ENCODE measurements around the gene AMIGO3.
"Not testable (repeated sequence)": the region's sequence is repeated elsewhere in the genome, so short reads cannot be mapped to it uniquely, and the experiment has no call there.

Gene AMIGO3

DNA sequence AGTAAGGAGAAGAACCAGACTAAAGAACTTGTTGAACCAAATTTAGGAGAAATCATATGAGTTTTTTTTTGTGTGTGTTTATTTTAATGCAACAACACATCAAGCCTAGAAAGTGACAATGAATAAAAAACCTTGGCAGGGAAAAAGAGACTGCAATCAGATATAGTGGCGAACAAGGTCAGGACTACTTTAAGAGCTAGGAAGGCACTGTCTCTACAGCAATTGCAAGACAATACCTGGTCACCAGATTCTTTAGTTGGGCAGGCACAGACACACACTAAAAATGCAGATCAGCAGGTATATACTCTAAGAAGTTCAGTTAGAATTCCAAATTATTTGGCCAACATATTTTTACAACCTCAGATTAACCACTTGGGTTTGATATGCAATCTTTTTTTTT is 35.1 kb upstream of the AMIGO3 start:
- no peak overlapping the region for H3K27ac ChIP-seq

DNA sequence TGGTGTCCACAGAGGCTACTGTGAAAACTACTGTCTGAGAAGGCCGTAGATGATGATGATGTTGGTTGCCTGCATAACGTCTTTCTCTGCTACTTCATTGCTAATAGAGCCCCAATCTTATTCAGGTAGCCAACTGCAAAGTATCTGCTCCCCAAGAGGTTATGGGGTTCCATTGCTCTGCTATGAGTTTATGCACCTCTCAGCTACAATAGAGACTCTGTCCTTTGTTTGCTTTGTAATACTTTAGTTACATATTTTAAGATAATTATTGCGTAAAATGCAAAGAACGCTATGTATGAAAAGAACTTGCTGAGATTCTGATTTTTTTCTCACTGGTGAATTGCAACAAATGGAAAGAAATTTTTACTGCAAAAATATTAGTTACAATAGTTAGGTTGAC is 32.0 kb upstream of the AMIGO3 start:
- H3K27ac ChIP-seq = no peak overlapping the region
- no peak overlapping the region for H3K4me3 ChIP-seq
- TF ChIP-seq, protein P1, sequence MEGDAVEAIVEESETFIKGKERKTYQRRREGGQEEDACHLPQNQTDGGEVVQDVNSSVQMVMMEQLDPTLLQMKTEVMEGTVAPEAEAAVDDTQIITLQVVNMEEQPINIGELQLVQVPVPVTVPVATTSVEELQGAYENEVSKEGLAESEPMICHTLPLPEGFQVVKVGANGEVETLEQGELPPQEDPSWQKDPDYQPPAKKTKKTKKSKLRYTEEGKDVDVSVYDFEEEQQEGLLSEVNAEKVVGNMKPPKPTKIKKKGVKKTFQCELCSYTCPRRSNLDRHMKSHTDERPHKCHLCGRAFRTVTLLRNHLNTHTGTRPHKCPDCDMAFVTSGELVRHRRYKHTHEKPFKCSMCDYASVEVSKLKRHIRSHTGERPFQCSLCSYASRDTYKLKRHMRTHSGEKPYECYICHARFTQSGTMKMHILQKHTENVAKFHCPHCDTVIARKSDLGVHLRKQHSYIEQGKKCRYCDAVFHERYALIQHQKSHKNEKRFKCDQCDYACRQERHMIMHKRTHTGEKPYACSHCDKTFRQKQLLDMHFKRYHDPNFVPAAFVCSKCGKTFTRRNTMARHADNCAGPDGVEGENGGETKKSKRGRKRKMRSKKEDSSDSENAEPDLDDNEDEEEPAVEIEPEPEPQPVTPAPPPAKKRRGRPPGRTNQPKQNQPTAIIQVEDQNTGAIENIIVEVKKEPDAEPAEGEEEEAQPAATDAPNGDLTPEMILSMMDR (IDR thresholded peaks at IDR 0.05) = no peak
- DNase-seq (ENCODE audit: low spot score) = no peak

More for the DNA sequence above, 35.1 kb upstream of the AMIGO3 start:
- no peak overlapping the region for H3K4me3 ChIP-seq
- DNase-seq (ENCODE audit: low spot score) = no peak
- TF ChIP-seq, protein P1 (IDR thresholded peaks at IDR 0.05) = no peak

GRCh38 chr3:49750056-49750455 is 30.6 kb upstream of the AMIGO3 start:
- no peak overlapping the region for H3K27ac ChIP-seq
- DNase-seq (ENCODE audit: low spot score) = no peak
- TF ChIP-seq, protein P1 (IDR thresholded peaks at IDR 0.05) = no peak
- no peak overlapping the region for H3K4me3 ChIP-seq

- H3K27ac ChIP-seq; DNase-seq (ENCODE audit: low spot score): not testable (repeated sequence)
These were observed 29.4 kb upstream of the AMIGO3 start for GRCh38 chr3:49748874-49749273.

GRCh38 chr3:49747792-49748480 is 28.5 kb upstream of the AMIGO3 start:
- DNase-seq (ENCODE audit: low spot score) = no peak
- Histone ChIP-seq H3K27ac (no peak overlapping the region), H3K4me3 (no peak overlapping the region)
- TF ChIP-seq, protein P1 (IDR thresholded peaks at IDR 0.05) = no peak

More at GRCh38 chr3:49748874-49749273, 29.4 kb upstream of the AMIGO3 start:
- not testable (repeated sequence) for H3K4me3 ChIP-seq

DNA sequence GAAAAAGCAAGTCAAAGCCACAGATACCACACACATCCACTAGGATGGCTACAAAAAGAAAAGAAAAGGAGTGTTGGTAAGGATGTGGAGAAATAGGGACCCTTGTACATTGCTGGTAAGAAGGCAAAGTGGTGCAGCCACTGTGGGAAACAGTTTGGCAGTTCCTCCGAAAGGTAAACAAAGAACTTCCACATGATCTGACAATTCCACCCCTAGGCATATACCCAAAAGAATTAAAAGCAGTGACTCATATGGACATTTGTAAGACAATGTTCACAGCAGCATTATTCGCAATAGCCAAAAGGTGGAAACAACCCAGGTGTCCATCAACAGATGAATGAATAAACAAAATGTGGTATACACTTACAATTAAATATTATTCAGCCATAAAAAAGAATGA is 26.5 kb upstream of the AMIGO3 start:
- TF ChIP-seq, protein P1 (IDR thresholded peaks at IDR 0.05) = no peak
- Histone ChIP-seq H3K27ac (no peak overlapping the region), H3K4me3 (no peak overlapping the region)
- DNase-seq (ENCODE audit: low spot score) = no peak

DNA sequence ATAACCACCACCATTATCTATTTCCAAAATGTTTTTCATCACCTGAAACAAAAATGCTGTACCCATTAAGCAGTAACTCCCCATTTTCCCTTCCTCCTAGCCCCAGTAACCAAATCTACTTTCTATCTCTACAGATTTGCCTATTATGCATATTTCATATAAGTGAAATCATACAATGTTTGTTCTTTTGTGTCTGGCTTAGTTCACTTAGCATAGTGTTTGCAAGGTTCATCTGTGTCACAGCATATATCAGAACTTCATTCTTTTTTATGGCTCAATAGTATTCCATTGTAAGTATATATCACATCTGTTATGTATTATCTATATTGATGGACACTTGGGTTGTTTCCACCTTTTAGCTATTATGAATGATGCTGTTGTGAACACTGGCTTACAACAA is 20.9 kb upstream of the AMIGO3 start:
- no peak for DNase-seq (ENCODE audit: low spot score)
- TF ChIP-seq, protein P1 (IDR thresholded peaks at IDR 0.05) = no peak
- Histone ChIP-seq H3K4me3 (no peak overlapping the region), H3K27ac (no peak overlapping the region)
